SKM-1 (cell line): Measurements from ENCODE around the gene CNNM2.
"Not testable (repeated sequence)": the region's sequence is repeated elsewhere in the genome, so short reads cannot be mapped to it uniquely, and the experiment has no call there.

ENCODE experiments used
- DNase-seq: peaks from one replicate; lab custom pipeline; 2025; ENCODE audit not compliant: unreplicated experiment; lab: John Stamatoyannopoulos, UW

Gene CNNM2

DNA sequence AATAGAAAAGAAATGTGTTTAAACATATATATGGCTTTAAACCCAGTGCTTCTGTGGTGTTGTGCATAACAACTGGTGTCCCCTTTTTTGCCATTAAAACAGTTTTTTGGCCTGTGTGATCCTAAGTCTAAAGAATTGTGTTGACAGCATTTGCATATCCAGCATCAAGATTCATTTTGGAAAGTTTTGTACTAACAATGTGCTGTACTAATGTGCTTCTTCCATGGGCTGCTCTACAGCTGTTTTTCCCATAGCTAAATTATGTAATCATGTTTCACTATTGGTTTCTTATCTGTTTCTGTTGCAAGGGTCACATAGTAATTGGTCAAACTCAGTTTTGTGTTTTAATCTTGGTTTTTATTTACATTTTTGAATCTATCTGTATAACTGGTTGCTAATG is 5.5 kb downstream of the CNNM2 start:
- DNase-seq = no peak

DNA sequence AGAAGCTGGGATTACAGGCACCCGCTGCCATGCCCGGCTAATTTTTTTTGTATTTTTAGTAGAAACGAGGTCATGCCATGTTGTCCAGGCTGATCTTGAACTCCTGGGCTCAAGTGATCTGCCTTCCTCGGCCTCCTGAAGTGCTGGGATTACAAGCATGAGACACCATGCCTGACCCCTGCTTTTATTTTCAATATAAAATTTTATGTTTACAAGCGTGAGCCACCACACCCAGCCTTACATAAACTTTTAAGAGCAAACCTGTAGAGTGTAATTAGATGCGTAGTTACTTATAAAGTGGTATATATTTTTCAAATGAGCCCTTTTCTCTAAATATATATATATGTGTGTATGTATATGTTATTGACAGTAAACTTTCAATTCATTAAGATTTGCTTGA is 8.7 kb downstream of the CNNM2 start:
- no peak for DNase-seq

DNA sequence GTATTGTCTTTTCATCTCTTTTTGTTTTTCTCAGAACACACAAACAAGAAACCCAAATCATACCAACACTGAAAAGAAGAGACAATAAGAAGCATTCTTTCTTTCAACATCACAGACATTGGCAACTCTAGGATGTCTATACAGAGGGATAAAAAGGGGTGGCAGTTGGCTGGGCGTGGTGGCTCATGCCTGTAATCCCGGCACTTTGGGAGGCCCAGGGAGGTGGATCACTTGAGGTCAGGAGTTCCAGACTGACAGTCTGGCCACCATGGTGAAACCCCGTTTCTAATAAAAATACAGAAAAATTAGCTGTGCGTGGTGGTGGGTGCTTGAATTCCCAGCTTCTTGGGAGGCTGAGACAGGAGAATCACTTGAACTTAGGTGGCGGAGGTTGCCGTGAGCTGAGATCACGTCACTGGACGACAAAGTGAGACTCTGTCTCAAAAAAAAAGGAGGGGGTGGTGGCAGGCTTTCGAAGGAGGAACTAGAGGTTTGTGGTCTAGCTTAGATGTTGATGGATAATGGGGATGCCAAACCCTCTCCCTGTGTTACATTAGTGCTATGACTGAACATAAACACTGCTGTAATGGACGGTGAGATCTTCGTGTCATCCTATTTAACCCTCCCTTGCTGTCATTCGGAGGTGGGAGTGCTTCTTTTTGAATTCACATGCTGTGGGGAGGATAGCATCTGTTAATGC is 9.4 kb downstream of the CNNM2 start:
- peak; percentile 94 for DNase-seq

DNA sequence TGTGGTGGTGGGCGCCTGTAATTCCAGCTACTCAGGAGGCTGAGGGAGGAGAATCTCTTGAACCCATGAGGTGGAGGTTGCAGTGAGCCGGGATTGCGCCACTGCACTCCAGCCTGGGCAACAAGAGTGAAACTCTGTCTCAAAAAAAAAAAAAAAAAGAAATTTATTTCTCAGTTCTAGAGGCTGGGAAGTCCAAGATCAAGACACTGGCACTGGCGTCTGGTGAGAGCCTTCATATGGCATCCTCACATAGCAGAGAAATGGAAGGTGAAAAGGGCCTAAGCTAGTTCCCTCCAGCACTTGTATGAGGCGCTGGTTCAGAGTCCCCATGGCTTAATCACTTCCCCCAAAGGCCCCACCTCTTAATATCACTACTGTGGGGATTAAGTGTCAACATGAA is 10.3 kb downstream of the CNNM2 start:
- DNase-seq = not testable (repeated sequence)

DNA sequence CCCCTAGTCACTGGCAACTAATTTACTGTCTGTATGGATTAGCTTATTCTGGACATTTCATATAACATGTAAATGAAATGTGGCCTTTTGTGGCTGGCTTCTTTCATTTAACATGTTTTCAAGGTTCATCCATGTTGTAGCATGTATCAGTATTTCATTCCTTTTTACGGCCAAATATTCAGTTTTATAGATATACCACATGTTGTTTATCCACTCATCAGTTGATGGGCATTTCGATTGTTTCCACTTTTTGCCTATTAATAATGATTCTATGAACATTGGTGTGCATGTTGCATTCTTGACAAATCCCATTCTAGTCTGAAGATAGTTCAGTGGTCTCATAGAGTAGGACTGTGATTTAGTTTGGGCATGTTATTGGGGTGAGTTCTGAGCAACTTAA is 12.6 kb downstream of the CNNM2 start:
- no peak for DNase-seq

DNA sequence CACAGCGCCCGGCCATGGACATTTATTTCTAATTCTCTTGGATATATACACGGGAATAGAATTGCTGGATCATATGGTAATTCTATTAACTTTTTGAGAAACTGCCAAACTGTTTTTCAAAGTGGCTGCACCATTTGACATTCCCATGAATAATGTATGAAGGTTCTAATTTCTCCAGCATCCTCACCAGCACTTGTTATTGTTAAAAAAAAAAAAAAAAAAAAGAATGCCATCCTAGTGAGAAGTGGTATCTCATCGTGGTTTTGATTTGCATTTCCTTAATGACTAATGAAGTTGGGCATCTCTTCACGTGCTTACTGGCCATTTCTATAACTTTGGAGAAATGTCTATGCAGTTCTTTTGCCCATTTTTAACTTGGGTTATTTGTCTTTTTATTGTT is 13.5 kb downstream of the CNNM2 start:
- DNase-seq = no peak

DNA sequence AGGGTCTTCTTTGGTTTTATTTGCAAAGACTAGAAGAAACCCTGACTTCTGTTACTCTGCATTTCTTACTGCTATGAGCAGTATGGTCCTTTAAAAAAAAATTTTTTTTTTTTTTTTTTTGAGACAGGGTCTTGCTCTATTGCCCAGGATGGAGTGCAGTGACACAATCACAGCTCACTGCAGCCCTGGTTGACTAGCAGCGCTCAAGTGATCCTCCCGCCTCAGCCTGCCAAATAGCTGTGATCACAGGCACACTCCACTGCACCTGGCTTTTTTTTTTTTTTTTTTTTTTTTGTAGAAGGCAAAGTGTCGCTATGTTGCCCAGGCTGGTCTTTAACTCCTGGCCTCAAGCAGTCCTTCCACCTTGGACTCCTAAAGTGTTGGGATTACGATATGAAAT is 17.4 kb downstream of the CNNM2 start:
- no peak for DNase-seq

DNA sequence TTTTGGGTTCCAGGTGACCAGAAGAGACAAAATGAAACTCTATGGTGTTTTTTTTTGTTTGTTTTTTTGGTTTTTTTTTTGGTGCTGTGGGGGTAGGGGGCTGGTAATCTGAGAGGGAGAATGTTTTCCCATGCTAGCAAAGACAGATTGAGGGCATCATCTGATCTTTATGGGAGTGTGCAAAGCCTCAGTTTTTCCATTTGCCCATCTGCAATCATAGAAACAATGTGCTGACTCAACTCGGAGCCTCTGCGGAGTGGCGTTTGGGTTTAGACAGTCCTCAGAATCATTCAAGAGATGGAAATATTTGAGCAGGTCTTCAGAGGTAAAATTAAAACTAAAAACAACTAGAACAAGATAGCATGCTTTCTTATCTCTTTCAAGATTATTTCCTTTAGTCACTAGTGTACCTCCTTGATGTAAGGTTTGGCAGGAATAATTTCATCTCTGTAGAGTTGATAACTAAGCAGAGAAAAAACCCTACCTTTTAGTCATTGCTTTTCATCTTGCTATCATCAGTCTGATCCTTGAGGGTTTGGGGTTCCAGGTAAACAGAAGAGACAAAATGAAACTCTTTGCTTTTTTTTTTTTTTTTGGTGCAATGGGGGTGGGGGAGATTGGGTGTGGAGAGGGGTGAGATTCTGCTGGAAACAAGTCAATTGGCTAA is 18.0 kb downstream of the CNNM2 start:
- no peak for DNase-seq

DNA sequence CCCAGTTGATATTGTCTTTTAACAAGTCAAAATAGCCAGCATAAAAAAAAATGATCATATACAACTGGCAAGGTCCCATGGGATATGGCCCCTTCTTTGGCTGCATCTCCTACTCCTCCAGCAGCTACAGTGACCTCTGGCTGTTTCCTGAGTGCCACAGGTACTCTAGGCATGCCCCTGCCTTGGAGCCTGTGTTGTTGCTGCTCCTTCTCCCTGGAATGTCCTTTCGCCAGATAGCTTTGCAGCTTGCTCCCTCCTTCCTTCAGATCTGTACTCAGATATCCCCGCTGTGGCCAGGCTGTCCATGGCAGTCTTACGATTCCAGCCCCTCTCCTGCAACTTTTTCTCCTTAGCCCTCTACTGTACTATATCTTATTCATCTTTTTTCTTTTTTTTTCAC is 23.3 kb downstream of the CNNM2 start:
- no peak for DNase-seq

DNA sequence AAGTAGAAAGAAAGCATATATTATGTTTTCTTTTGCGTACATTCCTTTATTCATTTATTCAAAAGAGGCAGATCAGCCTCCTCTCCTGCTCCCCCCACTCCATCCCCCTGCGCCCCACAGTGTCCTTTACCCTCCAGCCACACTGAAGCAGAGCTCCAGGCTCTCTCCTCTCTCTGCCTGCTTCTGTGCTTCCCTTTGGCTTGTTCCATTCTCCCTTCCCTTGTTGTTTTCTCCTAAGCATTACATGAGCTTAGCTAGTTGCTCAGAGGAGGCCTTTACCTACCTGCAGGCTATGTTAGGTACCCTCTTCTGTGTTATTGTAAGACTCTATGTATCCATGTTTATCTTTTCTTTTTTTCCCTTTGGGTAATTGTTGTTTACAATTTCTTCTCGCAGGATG is 27.4 kb downstream of the CNNM2 start:
- no peak for DNase-seq

DNA sequence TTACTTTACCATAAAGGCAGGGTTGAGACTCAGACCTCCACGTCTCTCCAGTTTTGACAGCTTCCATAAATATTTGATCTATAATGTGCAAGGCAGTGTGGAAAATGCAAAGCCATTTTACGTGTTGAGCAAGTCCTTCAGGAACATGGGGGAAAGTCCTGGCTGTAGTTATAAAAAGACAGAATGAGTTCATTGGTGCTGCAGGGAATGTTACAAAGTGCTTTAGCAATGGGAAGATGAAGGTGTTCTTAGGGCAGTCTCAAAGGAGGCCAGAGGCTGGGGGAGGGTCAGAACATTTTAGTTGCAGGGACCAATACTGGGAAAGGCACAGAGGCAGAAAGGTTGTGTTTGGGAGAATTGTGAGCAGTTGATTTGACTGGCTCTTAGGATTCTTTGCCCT is 27.9 kb downstream of the CNNM2 start:
- DNase-seq = no peak

DNA sequence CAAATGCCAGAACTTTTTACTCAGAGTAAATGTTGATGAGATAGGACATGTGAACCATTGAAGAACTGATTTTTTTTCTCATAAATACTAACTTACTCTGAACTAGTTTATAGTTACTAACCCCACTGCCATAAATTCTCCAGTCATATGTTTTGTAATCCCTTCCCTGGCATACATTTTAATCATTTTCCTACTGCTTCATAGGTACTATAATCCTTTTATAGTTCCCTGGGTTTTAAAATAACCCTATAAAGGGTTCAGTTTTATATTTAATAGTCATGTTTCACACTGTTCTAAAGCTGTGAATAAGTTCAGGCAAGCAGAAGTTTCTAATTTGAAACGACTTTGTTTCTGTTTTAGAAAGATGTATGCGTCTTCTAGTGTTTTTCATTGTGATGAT is 28.9 kb downstream of the CNNM2 start:
- no peak for DNase-seq

DNA sequence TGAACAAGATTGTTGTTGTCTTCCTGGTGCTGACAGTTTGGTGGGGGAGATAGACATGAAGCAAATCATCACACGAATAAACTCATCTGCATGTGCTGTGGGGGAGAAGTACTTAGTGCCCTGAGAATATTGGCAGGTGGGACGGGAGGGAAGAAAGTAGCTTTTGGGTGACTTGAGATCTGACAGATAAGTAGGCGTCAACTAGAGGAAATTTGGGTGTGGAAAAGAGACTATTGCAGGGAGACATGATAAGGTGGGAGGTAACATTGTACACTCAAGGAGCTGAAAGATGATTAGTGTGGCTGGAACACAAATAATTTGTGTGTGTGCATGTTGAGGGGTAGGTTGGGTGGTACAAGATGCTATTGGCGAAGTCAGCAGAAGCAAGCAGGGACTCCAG is 30.1 kb downstream of the CNNM2 start:
- no peak for DNase-seq

DNA sequence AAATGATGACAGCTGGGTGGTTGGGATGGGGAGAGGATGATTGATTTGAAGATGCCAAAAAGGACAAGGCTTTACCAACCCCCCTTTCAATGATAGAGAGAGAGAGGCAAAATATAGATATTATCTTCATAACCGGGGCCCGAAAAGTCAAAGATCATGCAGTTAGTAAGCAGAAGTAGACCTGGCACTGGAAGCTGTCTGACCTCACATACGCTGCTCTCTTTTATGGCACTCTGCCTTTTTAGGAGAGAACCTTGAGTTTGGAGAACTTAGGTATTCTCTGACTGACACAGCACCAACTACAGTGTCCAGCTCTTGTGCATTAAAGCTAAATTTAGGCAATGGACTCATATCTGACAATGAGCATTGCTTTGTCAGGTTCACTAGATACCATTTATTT is 30.7 kb downstream of the CNNM2 start:
- DNase-seq = no peak

DNA sequence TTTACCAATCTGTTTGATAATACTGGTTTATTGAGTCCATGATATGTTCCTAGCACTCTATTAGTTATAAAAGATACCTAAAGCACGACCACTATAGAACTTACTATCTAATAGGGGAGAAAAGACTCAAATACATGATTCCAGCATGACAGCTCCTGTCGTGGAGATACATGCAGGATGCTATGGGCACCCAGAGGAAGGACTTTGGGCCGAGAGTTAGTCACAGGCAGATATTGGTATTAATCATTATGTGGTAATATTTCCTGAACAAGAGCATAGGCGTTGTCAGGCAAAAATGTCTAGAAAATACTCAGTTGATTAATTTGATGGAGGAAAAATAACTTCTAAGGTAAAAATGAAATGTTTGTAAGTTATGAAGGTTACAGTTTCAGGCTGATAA is 31.8 kb downstream of the CNNM2 start:
- DNase-seq = no peak

DNA sequence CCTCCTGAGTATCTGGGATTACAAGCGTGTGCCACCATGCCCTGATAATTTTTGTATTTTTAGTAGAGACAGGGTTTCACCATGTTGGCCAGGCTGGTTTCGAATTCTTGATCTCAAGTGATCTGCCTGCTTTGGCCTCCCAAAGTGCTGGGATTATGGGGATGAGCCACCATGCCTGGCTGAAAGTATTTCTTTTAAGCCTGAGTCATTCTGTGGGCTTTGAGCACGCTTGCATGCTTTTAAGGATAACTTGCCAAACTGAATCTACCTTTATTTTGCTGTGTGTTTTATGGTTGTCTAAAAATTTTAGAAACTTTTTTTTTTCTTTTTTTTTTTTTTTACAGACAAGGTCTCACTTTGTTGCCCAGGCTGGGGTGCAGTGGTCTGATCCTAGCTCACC is 33.2 kb downstream of the CNNM2 start:
- DNase-seq = no peak

DNA sequence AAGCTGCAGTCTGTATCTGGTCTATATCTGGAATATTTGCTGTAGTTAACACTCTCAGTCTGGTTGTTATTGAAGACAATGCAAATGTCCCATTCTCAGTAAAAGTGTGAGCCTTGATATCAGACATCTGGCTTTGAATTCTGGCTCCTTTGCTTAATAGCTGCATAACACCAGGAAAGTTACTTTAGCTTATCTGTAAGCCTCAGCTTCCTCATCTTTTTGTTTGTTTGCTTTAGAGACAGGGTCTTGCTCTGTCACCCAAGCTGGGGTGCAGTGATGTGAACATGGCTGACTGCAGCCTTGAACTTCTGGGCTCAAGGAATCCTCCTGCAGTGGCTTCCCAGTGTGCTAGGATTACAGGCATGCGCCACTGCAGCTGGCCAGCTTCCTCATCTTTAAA is 41.3 kb downstream of the CNNM2 start:
- DNase-seq = no peak

DNA sequence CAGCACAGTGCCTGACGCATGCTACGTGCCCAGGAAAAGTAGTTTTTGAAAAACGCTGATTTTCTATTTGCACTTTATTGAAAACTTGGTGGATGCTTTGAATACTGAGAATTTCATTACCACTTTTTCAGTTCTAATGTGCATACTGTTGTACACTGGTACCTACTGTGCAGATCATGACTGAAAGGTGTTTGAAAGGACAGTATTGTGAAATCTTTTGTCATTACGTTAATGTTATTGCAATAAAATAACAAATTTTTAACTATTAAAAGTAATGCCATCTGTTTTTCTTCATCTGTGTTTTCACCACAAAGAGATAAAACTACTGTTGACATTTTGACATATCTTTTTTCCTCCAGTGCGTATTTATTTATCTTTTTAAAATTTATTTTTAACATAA is 42.1 kb downstream of the CNNM2 start:
- no peak for DNase-seq

DNA sequence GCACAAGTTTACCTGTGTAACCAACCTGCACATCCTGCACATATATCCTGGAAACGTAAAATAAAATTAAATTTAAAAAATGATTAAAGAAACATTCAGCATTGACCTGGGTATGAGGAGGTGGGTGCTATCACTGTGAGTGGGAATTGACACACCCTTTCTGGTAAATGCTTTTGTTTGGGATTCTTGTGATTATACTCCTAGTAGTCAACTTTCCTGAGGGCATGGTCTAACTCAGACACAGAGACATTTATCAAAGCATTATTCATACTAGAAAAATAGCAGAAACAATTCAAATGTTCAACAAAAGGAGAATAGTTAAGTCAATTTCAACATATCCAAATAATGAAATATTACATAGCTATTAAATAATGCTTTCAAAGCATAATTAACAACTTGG is 44.2 kb downstream of the CNNM2 start:
- DNase-seq = no peak

DNA sequence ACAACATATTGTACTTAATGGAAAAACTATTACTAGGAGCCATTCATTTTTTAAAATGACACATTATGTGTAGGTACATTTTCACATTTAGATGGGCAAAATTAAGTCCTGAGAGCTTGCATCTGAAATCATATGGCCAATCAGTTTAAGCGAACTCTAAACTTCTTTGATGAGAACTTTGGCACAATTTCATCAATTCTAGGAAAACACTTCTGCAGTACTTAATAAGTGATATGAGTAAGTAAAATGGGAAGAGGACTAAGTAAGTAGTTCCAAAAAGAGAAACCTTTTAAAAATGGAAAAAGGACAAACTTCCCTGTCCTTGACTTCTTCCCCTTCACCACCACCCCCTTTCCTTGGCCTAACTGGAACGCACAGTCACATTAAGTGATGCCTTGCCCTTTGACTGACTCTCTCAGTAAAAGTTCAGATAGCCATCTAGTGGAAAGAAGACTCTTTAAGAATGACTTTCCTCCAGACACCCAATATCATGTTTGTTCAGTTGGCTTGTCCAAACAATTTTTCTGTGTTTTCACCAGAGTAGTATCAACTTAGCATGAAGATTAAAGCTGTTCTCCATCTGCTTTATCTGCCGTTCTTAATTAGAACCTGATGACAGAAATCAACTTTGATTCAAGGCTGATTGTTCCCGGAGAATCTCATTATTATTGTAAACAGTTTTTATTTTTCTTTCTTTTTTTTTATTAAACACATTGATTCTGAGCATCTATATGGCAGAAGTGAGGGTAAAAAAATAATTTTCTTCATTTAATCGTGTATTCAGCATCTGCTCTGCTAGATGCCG is 45.1 kb downstream of the CNNM2 start:
- DNase-seq = no peak

DNA sequence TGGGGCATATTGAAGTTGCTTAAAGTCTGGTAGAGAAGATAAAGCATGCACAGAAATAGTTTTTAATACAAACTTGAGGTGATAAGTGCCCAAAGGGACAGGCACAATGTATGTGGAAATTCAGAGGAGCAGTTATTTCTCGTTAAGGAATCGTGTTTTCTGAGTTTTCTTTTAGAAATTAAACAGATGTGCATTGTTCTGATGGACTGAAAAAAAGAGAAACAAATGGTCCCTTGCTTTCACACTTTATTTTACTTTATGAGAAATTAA is 45.6 kb downstream of the CNNM2 start:
- DNase-seq = no peak

DNA sequence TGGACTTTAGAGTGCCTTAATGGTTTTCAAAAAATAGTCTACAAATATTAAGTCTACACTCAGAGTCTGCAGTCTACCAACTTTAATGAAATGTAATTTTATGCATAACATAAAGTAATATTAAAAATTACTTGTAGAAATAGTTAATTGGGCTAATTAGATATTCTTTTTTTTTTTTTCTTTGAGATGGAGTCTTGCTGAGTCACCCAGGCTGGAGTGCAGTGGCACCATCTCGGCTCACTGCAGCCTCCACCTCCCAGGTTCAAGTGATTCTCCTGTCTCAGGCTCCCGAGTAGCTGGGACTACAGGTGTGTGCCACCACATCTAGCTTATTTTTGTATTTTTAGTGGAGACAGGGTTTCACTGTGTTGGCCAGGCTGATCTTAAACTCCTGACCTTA is 46.0 kb downstream of the CNNM2 start:
- DNase-seq = not testable (repeated sequence)

DNA sequence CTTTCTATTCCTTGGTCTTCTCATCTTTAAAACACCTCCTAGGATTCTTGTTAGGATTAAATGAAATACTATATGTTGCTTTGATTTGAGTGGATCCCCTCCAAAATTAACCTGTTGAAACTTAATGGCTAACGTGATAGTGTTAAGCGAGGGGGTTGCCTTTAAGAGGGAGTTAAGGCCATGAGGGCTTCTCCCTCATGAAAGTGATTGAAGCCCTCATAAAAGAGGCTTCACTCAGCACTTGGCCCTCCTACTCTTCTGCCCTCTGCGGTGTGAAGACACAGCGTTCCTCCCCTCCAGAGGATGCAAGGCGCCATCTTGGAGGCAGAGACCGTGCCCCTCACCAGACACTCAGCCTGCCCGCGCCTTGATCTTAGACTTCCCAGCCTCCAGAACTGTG is 46.6 kb downstream of the CNNM2 start:
- DNase-seq = no peak
